GM12892 (cell line): ENCODE data around the gene TRIP4.
A peak's percentile ranks its signal among the peaks of the same experiment; 100 is the strongest.

Source experiments
- POLR2A ChIP-seq: IDR thresholded peaks from 2 replicates; pipeline ENCODE4 v1.6.1; 2011; ENCODE audit warnings: low read depth, low read length, control low read depth
- POLR2AphosphoS5 ChIP-seq: IDR thresholded peaks from 2 replicates; pipeline ENCODE4 v1.6.1; 2011; ENCODE audit warnings: low read depth, low read length, control low read depth
- TAF1 ChIP-seq: IDR thresholded peaks from 2 replicates; pipeline ENCODE4 v1.6.1; 2011; ENCODE audit warnings: low read depth, mild to moderate bottlenecking, control low read depth, low read length, borderline replicate concordance

DNA sequence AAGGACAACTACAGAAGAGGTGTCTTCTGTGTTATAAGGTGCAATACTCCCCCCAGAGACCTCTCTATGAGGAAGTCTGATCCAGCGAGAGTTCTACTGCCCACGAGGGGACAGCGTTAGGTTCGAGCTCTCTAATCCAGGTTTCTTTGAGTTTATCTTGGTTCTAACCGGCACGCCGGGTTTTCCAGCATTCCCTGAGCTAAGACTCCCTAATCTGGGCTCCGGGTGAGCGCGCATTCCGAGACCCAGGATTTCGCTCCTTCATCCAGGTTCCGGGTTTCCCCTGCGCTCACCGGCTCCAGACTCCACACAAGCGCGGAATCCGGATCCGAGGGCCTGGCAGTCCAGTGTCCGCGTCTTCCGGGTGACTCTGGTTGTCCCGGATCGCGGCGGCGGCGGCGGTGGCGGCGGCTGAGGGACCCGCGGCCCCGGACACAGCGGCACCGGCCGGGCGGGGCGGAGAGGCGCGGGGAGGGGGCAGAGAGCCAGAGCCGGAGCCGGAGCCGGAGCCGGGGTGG lies 72.6 kb downstream of the TRIP4 start, which contains the start of gene ZNF609:
- TF ChIP-seq POLR2A: peak; percentile 40; the same call in 1 of the 2 replicates
- TF ChIP-seq POLR2AphosphoS5: peak; percentile 30; the same call in 1 of the 2 replicates
- no peak for TF ChIP-seq TAF1
